Measurements from ENCODE around the gene CETP. TPM values are rescaled to one million over a fixed set of nuclear protein-coding genes. Genes with fewer than 3 reads are reported as not detected.

CETP gene
- total and polyA plus RNA-seq, 2 of the 13 experiments (the other 11 are each of a cell fraction or from before 2014, with no cell fraction given): 0.31 to 9.8 TPM

- TF ChIP-seq SOX13 (IDR thresholded peaks at IDR 0.05) (no peak), SOX13 (CRISPR knock-in tag; conservative IDR thresholded peaks at IDR 0.05 in 1 of 2, IDR thresholded peaks at IDR 0.05 in 1 of 2) (0 out of 4 replicates have a peak, but pooled peaks of 1 of the 2 experiments have one; percentile 24), NFKBIZ (CRISPR knock-in tag; IDR thresholded peaks at IDR 0.05) (no peak), SMAD9 (CRISPR knock-in tag; IDR thresholded peaks at IDR 0.05) (peak; percentile 65; the same call in 1 of the 2 replicates), SIX1 (CRISPR knock-in tag; IDR thresholded peaks at IDR 0.05; ENCODE audit: borderline replicate concordance) (no peak), ZBTB14 (CRISPR knock-in tag; IDR thresholded peaks at IDR 0.05) (0 out of 2 replicates have a peak, but pooled peaks have one; percentile 37), SP4 (CRISPR knock-in tag; IDR thresholded peaks at IDR 0.05) (peak; percentile 57), CERS6 (CRISPR knock-in tag; IDR thresholded peaks at IDR 0.05) (no peak), ZNF10 (CRISPR knock-in tag; IDR thresholded peaks at IDR 0.05; ENCODE audit: borderline replicate concordance, low read depth) (no peak), RELA (CRISPR knock-in tag; IDR thresholded peaks at IDR 0.05) (0 out of 2 replicates have a peak, but pooled peaks have one; percentile 18), ZMYM3 (CRISPR knock-in tag; IDR thresholded peaks at IDR 0.05) (peak; percentile 92), MXD3 (CRISPR knock-in tag; IDR thresholded peaks at IDR 0.05) (peak; percentile 88), CEBPZ (IDR thresholded peaks at IDR 0.05; ENCODE audit: low read length) (no peak), ZSCAN12 (CRISPR knock-in tag; IDR thresholded peaks at IDR 0.05) (no peak), ZNF256 (CRISPR knock-in tag; conservative IDR thresholded peaks at IDR 0.05) (no peak), USF2 (IDR thresholded peaks at IDR 0.05; ENCODE audit: low read depth, low read length) (no peak), USF2 (CRISPR knock-in tag; IDR thresholded peaks at IDR 0.05; ENCODE audit: borderline replicate concordance) (peak; percentile 55; the same call in 1 of the 2 replicates), TBX3 (IDR thresholded peaks at IDR 0.05; ENCODE audit: borderline replicate concordance) (peak; percentile 61; the same call in 1 of the 2 replicates)
Measured at GRCh38 chr16:56988948-56989945, 27.5 kb downstream of the CETP start, which contains the start of gene NLRC5 (continued).
